Body of pancreas (tissue), 4 donors: Measurements from ENCODE around the gene BTN3A1. TPM values are rescaled to one million over a fixed set of nuclear protein-coding genes. Genes with fewer than 3 reads are reported as not detected.
A peak's percentile ranks its signal among the peaks of the same experiment; 100 is the strongest.
"Not testable (repeated sequence)": the region's sequence is repeated elsewhere in the genome, so short reads cannot be mapped to it uniquely, and the experiment has no call there.

Source experiments
- ATAC-seq: fragments of 150-250 bp; one replicate; pipeline ENCODE4 v1.9.1; 2016
- DNase-seq, 4 donors: peaks; one replicate each; pipeline ENCODE4 v3.0.0-alpha.2; 2019
- H3K27ac ChIP-seq, 4 donors: fragments of 200-600 bp; sonication (generic); 1 replicate in 3 of 4; 2 replicates in 1 of 4; pipeline versions ENCODE4 v1.5.1 to v1.6.1; 2016 to 2019; ENCODE audit warnings: mild to moderate bottlenecking in 1 of 4, mixed read lengths in 1 of 4, moderate library complexity in 1 of 4
- H3K27me3 ChIP-seq, 2 donors: fragments of 200-600 bp; sonication (generic); one replicate each; pipeline ENCODE4 v1.6.0; 2016; ENCODE audit warnings: mild to moderate bottlenecking in 1 of 2
- H3K36me3 ChIP-seq, 2 donors: fragments of 200-600 bp; sonication (generic); replicated peaks in 1 of 2; 2 replicates each; pipeline ENCODE4 v1.5.1; 2016; ENCODE audit warnings: low read depth in 2 of 2; ENCODE audit not compliant: insufficient read depth in 1 of 2
- H3K4me1 ChIP-seq: fragments of 200-600 bp; sonication (generic); one replicate; pipeline ENCODE4 v1.6.0; 2016
- H3K4me3 ChIP-seq, 2 donors: fragments of 200-600 bp; sonication (generic); 1 replicate in 1 of 2; 2 replicates in 1 of 2; pipeline ENCODE4 v1.5.1; 2016 to 2019
- H3K9me3 ChIP-seq, 3 donors: fragments of 200-600 bp; sonication (generic); 1 replicate in 2 of 3; 2 replicates in 1 of 3; pipeline ENCODE4 v1.5.1; 2016
- POLR2A ChIP-seq, 3 donors: fragments of 450-650 bp; IDR thresholded peaks; one replicate each; pipeline ENCODE4 v1.6.1; 2016; ENCODE audit warnings: antibody characterized with exemption in 3 of 3, mild to moderate bottlenecking in 2 of 3
- WGBS, 2 donors: methylation state at CpG; one replicate each; pipeline ENCODE4 v1.1.5; 2017; 5-methylcytosine and 5-hydroxymethylcytosine counted together
- intact Hi-C: fragments of 100-400 bp; cut with DNase I; formaldehyde crosslinking; loops from one replicate; pipeline ENCODE4 v1.15.1; 2023
- total RNA-seq, 2 donors: library from RNA; depleted of rRNA; stranded (reverse); fragments of >200 nt; gene quantifications; one replicate each; pipeline ENCODE4 v1.1.0, GENCODE V29; 2016
- TF ChIP-seq, protein P1 (sequence below), 7 experiments: fragments of 450-650 bp in 4 of 7; fragments of 200-600 bp in 3 of 7; sonication (generic) in 3 of 7; IDR thresholded peaks; one replicate each; pipeline ENCODE4 v1.5.1; 2016 to 2019; ENCODE audit warnings: antibody characterized with exemption in 7 of 7

BTN3A1 gene
- total RNA-seq, result 10 to 100 TPM in 1 of 2 donors, 1 to 10 TPM in 1; 9.2 to 11.4 TPM

DNA sequence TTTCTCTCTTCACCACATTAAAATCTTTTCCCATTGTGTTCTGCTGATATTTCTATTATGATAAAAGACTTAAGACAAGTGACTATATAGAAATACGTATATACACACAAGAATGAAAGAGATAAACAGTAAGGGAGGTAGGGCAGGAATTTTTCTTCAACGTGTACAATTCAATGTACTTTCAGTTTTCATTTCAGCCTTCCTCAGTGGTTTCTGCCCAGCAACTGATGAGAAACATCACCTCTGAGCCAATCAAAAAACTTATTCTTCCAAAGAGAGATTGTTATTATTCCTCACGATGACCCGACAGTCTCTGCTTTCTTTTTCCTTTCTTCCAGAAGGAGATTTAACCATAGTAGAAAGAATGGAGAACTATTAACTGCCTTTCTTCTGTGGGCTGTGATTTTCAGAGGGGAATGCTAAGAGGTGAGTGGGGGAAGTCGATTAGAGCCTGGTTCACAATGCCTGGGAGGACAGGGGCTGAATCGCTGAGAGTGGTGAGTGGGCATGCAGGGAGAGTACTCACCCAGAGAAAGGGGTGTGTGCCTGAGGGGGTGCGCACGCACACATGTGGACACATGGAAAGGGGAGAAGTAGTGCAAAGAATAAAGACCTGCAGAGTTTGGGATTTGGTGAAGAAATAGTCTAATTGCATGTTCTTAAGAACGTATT is at the start of gene BTN3A1:
Gene BTN3A1 (plus strand): TSS at position 289 of the 672 bp plus-strand sequence. CDS start 3,289 bp downstream, outside the sequence.
- H3K27ac ChIP-seq, result peak within 1 kb of the TSS; percentile 77 to 92 (median 86)
- no peaks in the 10 kb centered on the region for H3K36me3 ChIP-seq
- H3K9me3 ChIP-seq, result no peaks in the 10 kb centered on the region
- intact Hi-C loops, result no loop called here
- 0 to 1% methylated on average over 9 of the region's 9 CpGs for WGBS, 2 donors
- ATAC-seq (peak; percentile 98), DNase-seq (peak; percentile 53 to 76 (median 65))
- TF ChIP-seq, protein P1, sequence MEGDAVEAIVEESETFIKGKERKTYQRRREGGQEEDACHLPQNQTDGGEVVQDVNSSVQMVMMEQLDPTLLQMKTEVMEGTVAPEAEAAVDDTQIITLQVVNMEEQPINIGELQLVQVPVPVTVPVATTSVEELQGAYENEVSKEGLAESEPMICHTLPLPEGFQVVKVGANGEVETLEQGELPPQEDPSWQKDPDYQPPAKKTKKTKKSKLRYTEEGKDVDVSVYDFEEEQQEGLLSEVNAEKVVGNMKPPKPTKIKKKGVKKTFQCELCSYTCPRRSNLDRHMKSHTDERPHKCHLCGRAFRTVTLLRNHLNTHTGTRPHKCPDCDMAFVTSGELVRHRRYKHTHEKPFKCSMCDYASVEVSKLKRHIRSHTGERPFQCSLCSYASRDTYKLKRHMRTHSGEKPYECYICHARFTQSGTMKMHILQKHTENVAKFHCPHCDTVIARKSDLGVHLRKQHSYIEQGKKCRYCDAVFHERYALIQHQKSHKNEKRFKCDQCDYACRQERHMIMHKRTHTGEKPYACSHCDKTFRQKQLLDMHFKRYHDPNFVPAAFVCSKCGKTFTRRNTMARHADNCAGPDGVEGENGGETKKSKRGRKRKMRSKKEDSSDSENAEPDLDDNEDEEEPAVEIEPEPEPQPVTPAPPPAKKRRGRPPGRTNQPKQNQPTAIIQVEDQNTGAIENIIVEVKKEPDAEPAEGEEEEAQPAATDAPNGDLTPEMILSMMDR (IDR thresholded peaks at IDR 0.05), result no peak
- TF ChIP-seq POLR2A (IDR thresholded peaks at IDR 0.05), result peak in 2 of 3 donors; percentile 16 to 36
- H3K27me3 ChIP-seq, result no peaks in the 10 kb centered on the region
- H3K4me3 ChIP-seq, result peak within 1 kb of the TSS; percentile 27 to 51
- H3K4me1 ChIP-seq, result peaks cover 17% of the 10 kb centered on the region

DNA sequence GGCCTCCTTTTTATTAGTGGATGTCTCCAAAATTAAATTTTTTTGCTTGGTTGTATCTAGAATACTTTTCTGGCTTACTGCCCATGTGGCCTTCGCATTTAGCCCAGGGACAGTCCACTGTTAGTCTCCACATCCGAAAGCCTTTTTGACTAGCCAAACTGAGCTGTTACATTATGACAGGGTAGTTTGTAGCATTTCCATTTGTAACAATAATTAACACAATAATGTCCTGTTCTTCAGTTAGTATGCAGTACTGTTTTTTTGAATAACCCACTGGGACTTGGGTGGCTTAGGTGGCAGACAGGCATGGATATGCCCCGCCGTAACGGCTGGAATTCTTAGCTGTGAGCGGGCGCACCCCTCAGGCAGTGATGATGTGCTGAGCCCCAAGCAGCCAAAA is 49.8 kb upstream of the BTN3A1 start:
- no peaks in the 10 kb centered on the region for H3K4me1 ChIP-seq
- TF ChIP-seq, protein P1 (IDR thresholded peaks at IDR 0.05), result no peak
- no peak for TF ChIP-seq POLR2A (IDR thresholded peaks at IDR 0.05)
- H3K36me3 ChIP-seq, result no peaks in the 10 kb centered on the region
- no peaks in the 10 kb centered on the region for H3K27me3 ChIP-seq
- no peak for ATAC-seq
- WGBS, 2 donors, result 89 to 94% methylated on average over 7 of the region's 7 CpGs
- no peaks in the 10 kb centered on the region for H3K9me3 ChIP-seq
- DNase-seq, result no peak
- H3K27ac ChIP-seq, result no peak overlapping the region
- intact Hi-C loops, result no loop called here
- H3K4me3 ChIP-seq, result no peak overlapping the region

DNA sequence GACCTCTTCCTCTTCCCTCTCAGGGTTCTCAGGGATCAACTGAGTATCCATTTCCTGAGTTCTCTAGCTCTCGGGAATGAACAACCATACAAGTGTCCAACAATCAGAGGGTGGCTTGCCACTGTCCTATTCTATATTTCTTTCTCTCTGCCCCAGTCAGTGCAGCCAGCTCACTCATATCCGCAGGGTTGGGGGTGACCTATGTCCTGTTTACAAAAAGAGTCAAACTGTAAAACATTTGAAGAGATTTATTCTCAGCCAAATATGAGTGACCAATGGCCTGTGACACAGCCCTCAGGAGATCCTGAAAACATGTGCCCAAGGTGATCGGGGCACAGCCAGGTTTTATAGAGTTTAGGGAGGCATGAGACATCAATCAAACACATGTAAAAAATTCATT is 47.9 kb upstream of the BTN3A1 start:
- Histone ChIP-seq H3K4me3 (no peak overlapping the region), H3K4me1 (no peaks in the 10 kb centered on the region), H3K36me3 (no peaks in the 10 kb centered on the region), H3K9me3 (no peaks in the 10 kb centered on the region), H3K27ac (no peak overlapping the region), H3K27me3 (no peaks in the 10 kb centered on the region)
- TF ChIP-seq, protein P1 (IDR thresholded peaks at IDR 0.05), result no peak
- 49 to 67% methylated on average over 3 of the region's 3 CpGs for WGBS, 2 donors
- DNase-seq, result no peak
- intact Hi-C loops, result no loop called here
- no peak for ATAC-seq

DNA sequence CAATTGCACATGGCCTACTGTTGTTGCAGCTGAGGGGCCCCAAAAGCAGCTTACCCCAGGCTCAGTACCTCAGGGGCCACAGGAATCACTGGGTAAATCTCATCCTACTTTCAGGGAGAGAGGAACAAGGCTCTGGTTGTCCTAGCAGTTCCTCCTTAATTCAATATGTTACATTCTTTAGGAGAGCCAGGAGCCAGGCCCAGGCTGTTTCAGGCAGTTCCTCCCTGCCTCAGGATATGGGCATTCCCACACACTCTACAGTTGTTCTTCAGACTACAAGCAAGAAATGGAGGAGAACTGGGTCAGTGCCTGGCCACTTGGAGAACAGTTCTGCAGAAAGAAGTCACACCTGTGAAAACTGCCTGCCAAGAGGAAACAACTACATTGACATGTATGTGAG is 46.7 kb upstream of the BTN3A1 start:
- DNase-seq, result no peak
- TF ChIP-seq, protein P1 (IDR thresholded peaks at IDR 0.05), result no peak
- TF ChIP-seq POLR2A (IDR thresholded peaks at IDR 0.05), result no peak
- intact Hi-C loops, result no loop called here

DNA sequence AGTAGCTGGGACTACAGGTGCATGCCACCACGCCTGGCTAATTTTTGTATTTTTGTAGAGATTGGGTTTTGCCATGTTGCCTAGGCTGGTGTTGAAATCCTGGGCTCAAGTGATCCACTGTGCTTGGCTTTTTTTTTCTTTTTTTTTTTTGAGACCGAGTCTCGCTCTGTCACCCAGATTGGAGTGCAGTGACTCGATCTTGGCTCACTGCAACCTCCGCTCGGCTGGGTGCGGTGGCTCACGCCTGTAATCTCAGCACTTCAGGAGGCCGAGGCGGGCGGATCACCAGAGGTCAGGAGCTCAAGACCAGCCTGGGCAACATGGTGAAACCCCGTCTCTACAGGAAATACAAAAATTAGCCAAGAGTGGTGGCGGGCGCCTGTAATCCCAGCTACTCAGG is 44.5 kb upstream of the BTN3A1 start:
- DNase-seq, H3K4me3 ChIP-seq, H3K27me3 ChIP-seq, ATAC-seq, H3K9me3 ChIP-seq, H3K36me3 ChIP-seq, H3K4me1 ChIP-seq, intact Hi-C loops, H3K27ac ChIP-seq: not testable (repeated sequence)
- WGBS, 2 donors, result 85 to 86% methylated on average over 14 of the region's 14 CpGs

More for the DNA sequence above, 46.7 kb upstream of the BTN3A1 start:
- Histone ChIP-seq H3K4me3 (no peak overlapping the region), H3K27ac (no peak overlapping the region), H3K4me1 (no peaks in the 10 kb centered on the region), H3K9me3 (no peaks in the 10 kb centered on the region), H3K36me3 (no peaks in the 10 kb centered on the region), H3K27me3 (no peaks in the 10 kb centered on the region)
- no peak for ATAC-seq
